Measurements from ENCODE around the gene KIAA1549.

- TF ChIP-seq EZH2phosphoT487 (conservative IDR thresholded peaks at IDR 0.05; ENCODE audit: low read length) (no peak), CTCF (IDR thresholded peaks at IDR 0.05; ENCODE audit: insufficient read depth, low read length, poor library complexity, severe bottlenecking) (no peak)
Measured at GRCh38 chr7:138935465-138936011, 45.7 kb downstream of the KIAA1549 start.
